Subcutaneous abdominal adipose tissue (tissue), 5 donors: Measurements from ENCODE around the gene SPATA2L.

ENCODE experiments used
- H3K27ac ChIP-seq: one replicate; pipeline ENCODE4 v1.7.0; 2013; ENCODE audit warnings: low read depth, mild to moderate bottlenecking, inconsistent platforms, low read length, moderate library complexity
- H3K27me3 ChIP-seq, 5 donors: one replicate each; pipeline ENCODE4 v1.7.0; 2013; ENCODE audit warnings: low read length in 5 of 5, inconsistent platforms in 1 of 5; ENCODE audit not compliant: control insufficient read depth in 5 of 5, insufficient read depth in 4 of 5
- H3K36me3 ChIP-seq, 5 donors: one replicate each; pipeline ENCODE4 v1.7.0; 2013; ENCODE audit warnings: low read length in 5 of 5; ENCODE audit not compliant: control insufficient read depth in 5 of 5, insufficient read depth in 5 of 5
- H3K4me1 ChIP-seq, 5 donors: one replicate each; pipeline ENCODE4 v1.7.0; 2013; ENCODE audit warnings: low read length in 5 of 5, mild to moderate bottlenecking in 3 of 5, moderate library complexity in 1 of 5; ENCODE audit not compliant: control insufficient read depth in 5 of 5, insufficient read depth in 5 of 5
- H3K4me3 ChIP-seq, 5 donors: one replicate each; pipeline ENCODE4 v1.7.0; 2013; ENCODE audit warnings: low read length in 5 of 5, low read depth in 1 of 5
- H3K9ac ChIP-seq, 5 donors: one replicate each; pipeline ENCODE4 v1.7.0; 2013; ENCODE audit warnings: low read length in 5 of 5, mild to moderate bottlenecking in 4 of 5, moderate library complexity in 3 of 5
- H3K9me3 ChIP-seq, 5 donors: one replicate each; pipeline ENCODE4 v1.7.0; 2013; ENCODE audit warnings: low read length in 5 of 5; ENCODE audit not compliant: control insufficient read depth in 5 of 5
- donor health status: healthy.
- donor health status: healthy.
- donor health status: healthy.
- donor health status: healthy.
- donor health status: healthy.

SPATA2L gene

DNA sequence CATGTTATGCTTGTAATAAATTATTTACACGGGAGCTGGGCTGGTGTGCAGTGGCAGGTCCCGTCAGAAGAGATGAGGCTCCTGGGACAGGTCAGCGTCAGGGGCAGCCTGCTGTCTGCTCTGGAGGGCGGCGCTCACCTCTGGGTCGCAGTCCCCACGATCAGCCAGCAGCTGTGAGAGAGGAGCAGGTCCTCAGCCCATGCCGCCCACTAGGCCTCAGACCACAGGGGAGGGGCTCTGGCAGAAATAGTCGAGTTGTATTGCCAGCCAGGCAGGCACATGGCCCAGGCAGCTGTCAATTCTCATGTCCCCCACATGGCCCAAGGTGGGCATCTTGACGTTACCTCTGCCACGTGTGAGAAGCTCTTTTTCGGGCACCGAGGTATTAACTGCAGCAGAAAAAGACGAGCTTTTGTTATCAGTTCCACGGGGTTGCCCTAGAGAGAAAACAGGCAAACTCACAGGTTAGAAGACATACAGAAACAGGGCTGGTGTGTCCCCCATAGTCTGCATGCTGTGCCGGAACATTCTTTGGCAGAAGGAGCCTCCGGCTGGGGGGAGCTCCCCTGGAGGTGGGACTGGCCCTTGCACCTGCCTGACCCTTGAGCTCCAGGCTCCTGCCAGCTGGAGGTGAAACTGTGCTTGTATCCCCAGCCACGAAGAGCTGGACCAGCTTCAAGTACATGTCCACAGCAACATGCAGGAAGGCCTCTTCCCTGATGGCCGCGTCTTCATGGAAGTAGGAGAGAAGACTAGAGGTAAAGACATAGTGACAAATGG lies 37.2 kb upstream of the SPATA2L start:
- peaks cover 0 to 79% (median 65%) of the 10 kb centered on the region in 5 donors for H3K36me3 ChIP-seq

DNA sequence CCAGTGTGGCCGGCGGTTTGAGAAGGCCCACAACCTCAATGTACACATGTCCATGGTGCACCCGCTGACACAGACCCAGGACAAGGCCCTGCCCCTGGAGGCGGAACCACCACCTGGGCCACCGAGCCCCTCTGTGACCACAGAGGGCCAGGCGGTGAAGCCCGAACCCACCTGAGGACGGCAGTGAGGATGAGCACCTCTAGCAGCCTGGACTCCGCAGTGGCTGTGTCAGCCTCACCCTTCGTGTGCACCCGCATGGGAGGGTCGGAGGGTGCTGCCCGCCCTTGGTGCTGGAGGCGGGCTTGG lies 36.5 kb upstream of the SPATA2L start:
- H3K4me1 ChIP-seq: peaks cover 0 to 6% (median 5%) of the 10 kb centered on the region in 5 donors
- H3K36me3 ChIP-seq: peaks cover 0 to 86% (median 72%) of the 10 kb centered on the region in 5 donors
- H3K27me3 ChIP-seq: no peaks in the 10 kb centered on the region
- H3K9ac ChIP-seq: no peak overlapping the region
- no peak overlapping the region for H3K4me3 ChIP-seq
- H3K27ac ChIP-seq: no peak overlapping the region
- H3K9me3 ChIP-seq: no peaks in the 10 kb centered on the region

More for the DNA sequence above, 37.2 kb upstream of the SPATA2L start:
- H3K4me3 ChIP-seq: no peak overlapping the region
- H3K27me3 ChIP-seq: no peaks in the 10 kb centered on the region
- H3K27ac ChIP-seq: no peak overlapping the region
- H3K9ac ChIP-seq: no peak overlapping the region
- no peaks in the 10 kb centered on the region for H3K9me3 ChIP-seq
- H3K4me1 ChIP-seq: peaks cover 0 to 7% (median 7%) of the 10 kb centered on the region in 5 donors

DNA sequence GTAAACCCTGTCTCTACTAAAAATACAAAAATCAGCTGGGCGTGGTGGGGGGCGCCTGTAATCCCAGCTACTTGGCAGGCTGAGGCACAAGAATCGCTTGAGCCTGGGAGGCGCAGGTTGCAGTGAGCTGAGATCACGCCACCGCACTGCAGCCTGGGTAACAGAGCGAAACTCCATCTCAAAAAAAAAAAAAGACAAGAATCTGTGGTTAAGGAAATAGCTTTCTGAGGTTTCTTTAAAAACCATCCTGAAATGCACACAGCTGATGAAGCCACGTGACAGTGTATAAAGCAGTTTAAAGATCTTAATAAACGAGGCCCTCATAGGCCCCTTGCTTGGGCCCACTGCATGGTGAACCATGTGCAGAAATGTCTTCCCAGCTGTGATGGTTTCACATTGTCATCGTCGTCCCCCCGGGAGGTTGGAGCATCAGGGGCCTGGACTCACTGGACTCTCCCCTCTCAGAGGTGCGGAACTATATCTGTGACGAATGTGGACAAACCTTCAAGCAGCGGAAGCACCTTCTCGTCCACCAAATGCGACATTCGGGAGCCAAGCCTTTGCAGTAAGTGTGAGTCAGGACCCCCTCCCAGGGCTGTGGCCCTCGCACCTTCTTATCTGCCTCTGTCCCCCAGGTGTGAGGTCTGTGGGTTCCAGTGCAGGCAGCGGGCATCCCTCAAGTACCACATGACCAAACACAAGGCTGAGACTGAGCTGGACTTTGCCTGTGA lies 36.0 kb upstream of the SPATA2L start:
- Histone ChIP-seq H3K4me3 (no peak overlapping the region), H3K9me3 (no peaks in the 10 kb centered on the region), H3K27ac (no peak overlapping the region), H3K9ac (no peak overlapping the region), H3K27me3 (no peaks in the 10 kb centered on the region), H3K36me3 (peaks cover 0 to 91% (median 75%) of the 10 kb centered on the region in 5 donors), H3K4me1 (peaks cover 0 to under 1% (median under 1%) of the 10 kb centered on the region in 5 donors)

DNA sequence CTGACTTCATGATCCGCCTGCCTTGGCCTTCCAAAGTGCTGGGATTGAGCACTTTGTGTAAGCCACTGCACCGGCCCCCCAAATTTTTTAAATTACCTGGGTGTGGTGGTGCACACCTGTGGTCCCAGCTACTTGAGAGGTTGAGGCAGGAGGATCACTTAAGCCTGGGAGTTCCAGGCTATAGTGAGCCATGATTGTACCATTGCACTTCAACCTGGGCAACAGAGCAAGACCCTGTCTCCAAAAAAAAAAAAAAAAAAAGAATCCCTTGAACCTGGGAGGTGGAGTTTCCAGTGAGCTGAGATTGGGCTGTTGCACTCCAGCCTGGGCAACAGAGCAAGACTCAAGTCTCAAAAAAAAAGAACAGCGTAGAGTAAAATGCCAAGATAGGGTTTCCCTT lies 35.0 kb upstream of the SPATA2L start:
- Histone ChIP-seq H3K4me3 (no peak overlapping the region), H3K4me1 (no peaks in the 10 kb centered on the region), H3K9ac (no peak overlapping the region), H3K27ac (no peak overlapping the region), H3K9me3 (no peaks in the 10 kb centered on the region), H3K27me3 (no peaks in the 10 kb centered on the region), H3K36me3 (peaks cover 0 to 100% (median 83%) of the 10 kb centered on the region in 5 donors)

DNA sequence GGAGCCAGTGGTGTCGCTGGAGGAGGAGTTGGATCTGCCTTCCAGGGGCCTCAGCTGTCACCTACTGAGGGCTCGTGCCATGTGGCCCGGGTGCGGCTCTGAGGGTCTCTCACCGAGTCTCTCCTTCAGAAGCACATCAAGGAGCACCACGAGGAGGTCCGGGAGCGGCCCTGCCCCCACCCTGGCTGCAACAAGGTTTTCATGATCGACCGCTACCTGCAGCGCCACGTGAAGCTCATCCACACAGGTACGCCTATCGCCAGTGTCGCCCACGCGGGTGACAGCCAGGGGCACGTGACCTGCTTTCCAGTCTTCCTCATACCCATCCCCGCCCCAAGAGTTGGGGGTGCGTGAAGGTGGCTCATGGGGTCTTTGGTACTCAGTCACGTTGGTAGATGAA lies 32.3 kb upstream of the SPATA2L start:
- Histone ChIP-seq H3K4me3 (no peak overlapping the region), H3K9me3 (no peaks in the 10 kb centered on the region), H3K27ac (no peak overlapping the region), H3K36me3 (peaks cover 0 to 99% (median 89%) of the 10 kb centered on the region in 5 donors), H3K27me3 (no peaks in the 10 kb centered on the region), H3K4me1 (no peaks in the 10 kb centered on the region), H3K9ac (no peak overlapping the region)

DNA sequence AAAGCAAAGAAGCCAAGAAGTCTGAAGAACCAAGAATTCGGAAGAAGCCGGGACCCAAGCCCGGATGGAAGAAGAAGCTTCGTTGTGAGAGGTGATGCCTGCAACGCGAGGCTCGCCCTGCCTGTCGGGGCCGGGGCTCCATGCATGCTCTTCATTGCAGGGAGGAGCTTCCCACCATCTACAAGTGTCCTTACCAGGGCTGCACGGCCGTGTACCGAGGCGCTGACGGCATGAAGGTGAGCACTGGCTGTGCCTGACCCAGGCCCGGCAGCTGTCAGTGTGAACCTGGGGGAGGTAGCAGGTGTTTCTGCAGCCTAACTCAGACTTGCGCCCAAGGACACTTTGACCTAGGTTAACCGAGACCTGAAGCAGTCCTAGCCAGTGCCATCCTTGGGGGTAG lies 31.8 kb upstream of the SPATA2L start:
- Histone ChIP-seq H3K9me3 (no peaks in the 10 kb centered on the region), H3K27ac (no peak overlapping the region), H3K4me3 (no peak overlapping the region), H3K36me3 (peaks cover 0 to 98% (median 86%) of the 10 kb centered on the region in 5 donors), H3K27me3 (no peaks in the 10 kb centered on the region), H3K4me1 (no peaks in the 10 kb centered on the region), H3K9ac (no peak overlapping the region)

DNA sequence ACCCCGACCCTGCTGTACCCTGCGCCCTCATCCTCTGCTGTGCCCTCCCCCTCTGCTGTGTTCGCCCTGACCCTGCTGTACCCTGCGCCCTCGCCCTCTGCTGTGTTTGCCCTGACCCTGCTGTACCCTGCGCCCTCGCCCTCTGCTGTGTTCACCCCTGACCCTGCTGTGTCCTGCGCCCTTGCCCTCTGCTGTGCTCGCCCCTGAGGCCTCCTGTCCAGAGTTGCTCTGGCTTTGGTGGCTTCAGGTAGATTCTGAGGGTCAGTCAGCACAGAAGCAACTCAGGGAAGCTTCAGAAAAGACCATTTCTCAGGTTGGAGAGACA lies 31.4 kb upstream of the SPATA2L start:
- H3K4me3 ChIP-seq: no peak overlapping the region
- no peaks in the 10 kb centered on the region for H3K27me3 ChIP-seq
- no peak overlapping the region for H3K27ac ChIP-seq
- peaks cover 0 to 96% (median 82%) of the 10 kb centered on the region in 5 donors for H3K36me3 ChIP-seq
- no peaks in the 10 kb centered on the region for H3K9me3 ChIP-seq
- no peak overlapping the region for H3K9ac ChIP-seq
- no peaks in the 10 kb centered on the region for H3K4me1 ChIP-seq

DNA sequence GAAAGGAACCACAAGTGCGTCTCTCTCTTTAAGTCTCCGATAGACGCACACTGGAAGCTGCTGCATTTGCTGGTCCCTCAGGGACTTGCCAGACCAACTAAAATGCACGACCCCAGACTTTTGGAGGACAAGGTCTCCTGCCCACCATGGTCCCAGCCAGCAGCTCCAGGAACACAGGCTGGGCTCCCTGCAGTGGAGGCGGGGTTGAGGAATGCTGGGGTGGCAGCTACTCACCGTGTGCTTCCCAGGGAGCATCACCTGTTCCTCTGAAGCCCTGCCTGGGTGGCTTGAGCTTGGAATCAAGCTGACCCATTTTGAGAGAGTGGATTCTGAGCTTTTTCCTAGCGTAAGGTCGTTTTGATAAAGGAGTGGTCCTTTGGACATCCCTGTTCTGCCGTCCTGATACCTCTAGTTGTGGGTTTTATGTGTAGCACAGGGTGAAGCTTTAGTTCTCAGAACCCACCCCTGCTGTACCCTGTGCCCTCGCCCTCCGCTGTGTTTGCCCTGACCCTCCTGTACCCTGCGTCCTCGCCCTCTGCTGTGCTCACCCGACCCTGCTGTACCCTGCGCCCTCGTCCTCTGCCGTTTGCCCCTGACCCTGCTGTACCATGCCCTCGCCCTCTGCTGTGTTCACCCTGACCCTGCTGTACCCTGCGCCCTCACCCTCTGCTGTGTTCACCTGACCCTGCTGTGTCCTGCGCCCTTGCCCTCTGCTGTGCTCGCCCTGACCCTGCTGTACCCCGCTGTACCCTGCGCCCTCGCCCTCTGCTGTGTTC lies 30.8 kb upstream of the SPATA2L start:
- Histone ChIP-seq H3K4me1 (no peaks in the 10 kb centered on the region), H3K9me3 (no peaks in the 10 kb centered on the region), H3K4me3 (no peak overlapping the region), H3K27me3 (no peaks in the 10 kb centered on the region), H3K27ac (no peak overlapping the region), H3K36me3 (peaks cover 0 to 96% (median 82%) of the 10 kb centered on the region in 5 donors), H3K9ac (no peak overlapping the region)

DNA sequence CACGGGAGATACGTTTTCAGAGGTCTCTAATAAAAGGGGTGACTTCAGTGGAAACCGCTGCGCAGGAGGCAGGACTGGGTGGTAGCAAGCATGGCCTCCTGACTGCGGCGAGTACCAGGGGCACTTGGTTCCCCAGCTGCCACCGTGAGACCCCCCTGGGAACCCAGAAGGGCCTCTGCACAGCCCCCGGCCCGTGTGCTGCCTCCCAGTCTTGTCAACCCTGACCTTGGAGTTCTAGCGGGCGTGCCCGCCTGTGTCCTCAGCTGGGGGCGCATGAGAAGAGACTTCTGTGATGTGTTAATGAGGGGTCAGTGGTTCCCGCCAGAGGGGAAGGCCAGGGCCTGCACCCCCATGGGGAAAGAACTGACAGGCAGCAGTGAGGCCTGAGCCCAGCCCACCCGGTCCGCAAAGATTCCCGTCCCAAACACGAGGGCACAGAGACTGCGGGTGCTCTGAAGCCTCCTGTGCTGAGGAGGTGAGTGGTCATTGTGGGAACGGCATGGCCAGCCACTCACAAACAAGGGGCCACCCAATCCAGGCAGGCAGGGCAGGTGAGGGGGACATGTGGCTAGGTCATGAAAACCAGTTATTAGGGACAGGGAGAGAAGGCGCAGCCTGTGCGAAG lies 29.2 kb upstream of the SPATA2L start:
- H3K36me3 ChIP-seq: peaks cover 0 to 87% (median 76%) of the 10 kb centered on the region in 5 donors
- H3K4me1 ChIP-seq: no peaks in the 10 kb centered on the region
- no peak overlapping the region for H3K27ac ChIP-seq
- H3K4me3 ChIP-seq: no peak overlapping the region
- no peaks in the 10 kb centered on the region for H3K9me3 ChIP-seq
- H3K9ac ChIP-seq: no peak overlapping the region
- H3K27me3 ChIP-seq: no peaks in the 10 kb centered on the region
